NT2/D1 (cell line): ENCODE results near the gene TMEM131.

Experiments used
- YY1 ChIP-seq: IDR thresholded peaks from 2 replicates; pipeline ENCODE4 v1.6.1; 2011; ENCODE audit not compliant: insufficient read length, insufficient read depth
- ZNF274 ChIP-seq: IDR thresholded peaks from 2 replicates; pipeline ENCODE4 v1.6.1; 2011; ENCODE audit warnings: mild to moderate bottlenecking, low read depth, low read length

DNA sequence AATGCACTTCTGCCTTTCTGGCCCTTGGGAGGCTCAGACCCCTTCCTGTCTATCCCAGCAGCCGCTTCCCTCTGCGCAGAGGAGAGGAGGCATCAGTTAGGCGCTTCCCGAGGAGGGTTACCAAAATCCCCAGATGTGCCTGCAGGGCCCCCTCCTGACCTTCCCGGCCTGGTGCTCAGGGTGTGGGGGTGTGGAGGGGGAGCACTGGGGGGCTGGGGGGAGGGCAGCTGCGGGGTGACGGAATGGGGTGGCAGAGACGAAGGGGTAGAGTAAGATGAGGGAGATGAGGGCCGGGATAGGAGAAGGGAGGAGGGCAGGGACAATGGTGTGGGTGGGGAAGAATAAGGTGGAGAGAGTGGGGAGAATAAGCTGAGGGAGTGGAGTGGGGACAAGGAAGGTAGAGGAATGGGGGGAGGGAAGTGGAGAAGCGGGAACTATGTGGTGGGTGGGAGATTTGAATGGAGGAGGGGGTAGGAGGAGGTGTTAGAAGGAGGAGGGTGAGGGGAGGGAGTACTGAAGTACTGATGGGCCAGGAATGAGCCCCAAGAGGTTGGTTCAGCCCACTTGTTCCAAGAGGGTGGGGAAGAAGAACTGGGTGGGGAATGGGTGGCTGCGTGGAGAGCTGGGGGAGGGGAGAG lies 288.9 kb downstream of the TMEM131 start:
- TF ChIP-seq ZNF274 (no peak), YY1 (no peak)
